Prostate gland (tissue), 2 donors: ENCODE data around the gene WNK4.

Source experiments
- POLR2A ChIP-seq: fragments of 450-650 bp; IDR thresholded peaks from one replicate; pipeline ENCODE4 v1.6.1; 2016; ENCODE audit warnings: antibody characterized with exemption, mild to moderate bottlenecking
- POLR2AphosphoS5 ChIP-seq: sonication (generic); formaldehyde crosslinking; IDR thresholded peaks from one replicate; pipeline ENCODE4 v1.6.1; 2017; ENCODE audit warnings: antibody characterized with exemption
- TF ChIP-seq, protein P1 (sequence below), 4 experiments: fragments of 200-600 bp in 2 of 4; fragments of 450-650 bp in 2 of 4; sonication (generic) in 2 of 4; IDR thresholded peaks; 1 replicate in 3 of 4; 2 replicates in 1 of 4; pipeline ENCODE4 v1.5.1; 2016 to 2019; ENCODE audit warnings: antibody characterized with exemption in 4 of 4, mild to moderate bottlenecking in 2 of 4, moderate library complexity in 2 of 4

- TF ChIP-seq, protein P1, sequence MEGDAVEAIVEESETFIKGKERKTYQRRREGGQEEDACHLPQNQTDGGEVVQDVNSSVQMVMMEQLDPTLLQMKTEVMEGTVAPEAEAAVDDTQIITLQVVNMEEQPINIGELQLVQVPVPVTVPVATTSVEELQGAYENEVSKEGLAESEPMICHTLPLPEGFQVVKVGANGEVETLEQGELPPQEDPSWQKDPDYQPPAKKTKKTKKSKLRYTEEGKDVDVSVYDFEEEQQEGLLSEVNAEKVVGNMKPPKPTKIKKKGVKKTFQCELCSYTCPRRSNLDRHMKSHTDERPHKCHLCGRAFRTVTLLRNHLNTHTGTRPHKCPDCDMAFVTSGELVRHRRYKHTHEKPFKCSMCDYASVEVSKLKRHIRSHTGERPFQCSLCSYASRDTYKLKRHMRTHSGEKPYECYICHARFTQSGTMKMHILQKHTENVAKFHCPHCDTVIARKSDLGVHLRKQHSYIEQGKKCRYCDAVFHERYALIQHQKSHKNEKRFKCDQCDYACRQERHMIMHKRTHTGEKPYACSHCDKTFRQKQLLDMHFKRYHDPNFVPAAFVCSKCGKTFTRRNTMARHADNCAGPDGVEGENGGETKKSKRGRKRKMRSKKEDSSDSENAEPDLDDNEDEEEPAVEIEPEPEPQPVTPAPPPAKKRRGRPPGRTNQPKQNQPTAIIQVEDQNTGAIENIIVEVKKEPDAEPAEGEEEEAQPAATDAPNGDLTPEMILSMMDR (IDR thresholded peaks at IDR 0.05) = peak; percentile 62 to 96 (median 86)
- TF ChIP-seq POLR2A (no peak), POLR2AphosphoS5 (peak; percentile 57)
These were observed 63.0 kb downstream of the WNK4 start for GRCh38 chr17:42843358-42843934.
